Activated CD8-positive, alpha-beta memory T cell treated with anti-CD3 and anti-CD28 coated beads, Interleukin-2, amount 50 U/mL, for 1 hour (primary cell): ENCODE measurements around the gene CLDN2.

Experiments
- DNase-seq: peaks from one replicate; pipeline ENCODE4 v3.0.0-alpha.2; 2020; ENCODE audit errors: extremely low read depth

The CLDN2 gene

GRCh38 chrX:106921637-106922036, 1.4 kb downstream of the CLDN2 start:
- DNase-seq: no peak

- no peak for DNase-seq
Observed at GRCh38 chrX:106927023-106927422, 6.8 kb downstream of the CLDN2 start.

- DNase-seq: no peak
Observed at GRCh38 chrX:106927700-106928099, 7.5 kb downstream of the CLDN2 start.

GRCh38 chrX:106928227-106928626, 8.0 kb downstream of the CLDN2 start:
- no peak for DNase-seq

GRCh38 chrX:106931831-106932491, 11.8 kb downstream of the CLDN2 start:
- DNase-seq: no peak

GRCh38 chrX:106932492-106932923, 12.3 kb downstream of the CLDN2 start:
- no peak for DNase-seq

- DNase-seq: no peak
Observed at GRCh38 chrX:106932960-106933537, 12.8 kb downstream of the CLDN2 start.

GRCh38 chrX:106933538-106933961, 13.3 kb downstream of the CLDN2 start:
- DNase-seq: no peak

GRCh38 chrX:106935175-106935574, 15.0 kb downstream of the CLDN2 start:
- DNase-seq: no peak

- DNase-seq: no peak
Observed at GRCh38 chrX:106936246-106936645, 16.0 kb downstream of the CLDN2 start.

- no peak for DNase-seq
Observed at GRCh38 chrX:106939566-106939965, 19.4 kb downstream of the CLDN2 start.

- no peak for DNase-seq
Observed at GRCh38 chrX:106940068-106940467, 19.9 kb downstream of the CLDN2 start.

- DNase-seq: no peak
Observed at GRCh38 chrX:106946464-106946863, 26.3 kb downstream of the CLDN2 start.

- no peak for DNase-seq
Observed at GRCh38 chrX:106948641-106949040, 28.4 kb downstream of the CLDN2 start.

- DNase-seq: no peak
Observed at GRCh38 chrX:106949366-106949765, 29.2 kb downstream of the CLDN2 start.

- DNase-seq: no peak
Observed at GRCh38 chrX:106950381-106950780, 30.2 kb downstream of the CLDN2 start.

GRCh38 chrX:106951230-106951629, 31.0 kb downstream of the CLDN2 start:
- no peak for DNase-seq

GRCh38 chrX:106952089-106952488, 31.9 kb downstream of the CLDN2 start:
- DNase-seq: no peak

- DNase-seq: no peak
Observed at GRCh38 chrX:106952538-106952937, 32.3 kb downstream of the CLDN2 start.

GRCh38 chrX:106952988-106953387, 32.8 kb downstream of the CLDN2 start:
- no peak for DNase-seq

- no peak for DNase-seq
Observed at GRCh38 chrX:106954041-106954440, 33.8 kb downstream of the CLDN2 start.

- DNase-seq: no peak
Observed at GRCh38 chrX:106955004-106955772, 35.0 kb downstream of the CLDN2 start.

- no peak for DNase-seq
Observed at GRCh38 chrX:106957856-106958255, 37.7 kb downstream of the CLDN2 start.
